Activated naive CD8-positive, alpha-beta T cell treated with anti-CD3 and anti-CD28 coated beads, Interleukin-2, amount 50 U/mL, for 24 hours (primary cell): ENCODE measurements around the gene SLC7A1.

Experiments used
- ATAC-seq: fragments of 150-1000 bp; cut with Tn5 transposase; one replicate; pipeline ENCODE4 v1.10.0; 2021
- DNase-seq: peaks from one replicate; pipeline ENCODE4 v3.0.0; 2021
- H3K27ac Mint-ChIP-seq: one replicate; pipeline ENCODE4 v1.8.0; 2021; ENCODE audit warnings: mild to moderate bottlenecking, mixed read lengths
- H3K27me3 Mint-ChIP-seq: one replicate; pipeline ENCODE4 v1.8.0; 2021; ENCODE audit warnings: mixed read lengths
- H3K36me3 Mint-ChIP-seq: one replicate; pipeline ENCODE4 v1.8.0; 2021; ENCODE audit warnings: low read depth, mixed read lengths
- H3K4me1 Mint-ChIP-seq: one replicate; pipeline ENCODE4 v1.8.0; 2021; ENCODE audit warnings: mixed read lengths
- H3K4me3 Mint-ChIP-seq: one replicate; pipeline ENCODE4 v1.8.0; 2021; ENCODE audit warnings: mild to moderate bottlenecking, moderate library complexity, mixed read lengths
- H3K9me3 Mint-ChIP-seq: one replicate; pipeline ENCODE4 v1.8.0; 2021; ENCODE audit warnings: mixed read lengths

Gene SLC7A1

DNA sequence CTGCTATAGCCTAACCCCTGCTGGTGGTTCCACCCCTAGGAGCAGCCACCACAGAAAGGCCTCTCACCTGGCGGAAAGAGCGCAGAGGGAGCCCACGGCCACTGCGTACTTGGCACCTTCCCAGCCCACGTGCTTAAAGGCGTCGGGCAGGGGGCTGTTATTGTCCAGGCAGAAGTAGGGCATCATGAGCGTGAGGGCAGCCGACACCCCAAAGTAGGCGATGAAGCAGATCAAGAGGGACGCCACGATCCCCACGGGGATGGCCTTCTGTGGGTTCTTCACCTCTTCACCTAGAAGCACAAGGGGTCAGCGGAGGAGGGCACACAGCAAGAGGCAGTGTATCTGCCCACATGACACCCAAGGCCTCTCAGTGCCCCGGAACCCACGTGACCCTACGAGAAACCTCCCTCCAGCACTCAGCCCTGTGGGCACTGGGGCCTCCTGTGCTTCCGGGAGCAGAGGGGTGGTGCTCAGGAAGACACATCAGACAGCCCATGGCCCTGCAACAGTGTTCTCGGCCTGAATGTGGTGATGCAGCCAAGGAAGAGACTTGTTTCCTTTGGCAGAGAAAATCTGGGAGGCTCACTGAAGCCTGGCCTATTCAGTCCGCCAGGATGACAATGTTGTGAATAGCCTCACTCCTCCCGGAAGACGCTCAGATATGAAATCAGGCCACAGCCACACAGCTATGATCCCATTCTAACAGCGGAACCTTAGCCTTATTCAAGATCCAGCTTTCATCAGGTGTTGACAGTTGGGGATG, 72.1 kb downstream of the SLC7A1 start:
- Mint-ChIP-seq H3K27ac (no peak overlapping the region), H3K36me3 (peaks cover 62% of the 10 kb centered on the region), H3K4me3 (no peak overlapping the region), H3K27me3 (no peaks in the 10 kb centered on the region), H3K4me1 (no peaks in the 10 kb centered on the region), H3K9me3 (no peaks in the 10 kb centered on the region)
- no peak for DNase-seq
- ATAC-seq: no peak

DNA sequence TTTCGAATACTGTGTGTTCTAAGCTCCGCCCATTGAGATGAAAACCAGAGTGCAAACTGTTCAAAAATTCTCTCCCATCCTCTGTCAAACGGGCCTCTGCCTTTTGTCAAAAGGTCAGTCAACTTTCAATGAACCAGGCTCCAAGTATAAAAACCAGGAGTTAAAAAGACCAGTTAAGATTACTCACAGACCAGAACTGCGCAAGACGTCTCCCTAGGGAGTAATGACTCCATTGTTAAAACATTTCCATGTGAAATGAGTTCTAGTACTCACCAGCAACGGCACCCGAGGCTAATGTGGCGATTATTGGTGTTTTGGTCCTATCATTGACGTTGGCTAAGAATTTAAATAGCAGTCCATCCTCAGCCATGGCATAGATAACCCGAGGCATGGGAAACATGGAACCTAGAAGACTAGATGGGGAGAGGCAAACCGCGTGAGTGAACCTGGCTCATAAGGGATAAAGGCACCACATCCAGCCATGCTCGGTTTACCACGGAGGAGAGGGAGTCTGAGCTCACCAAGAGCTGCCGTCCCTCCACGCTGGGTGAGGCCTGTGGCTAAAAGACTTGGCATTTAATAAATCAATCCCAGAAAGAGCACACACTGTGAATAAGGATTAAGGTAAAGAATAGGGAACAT, 73.3 kb downstream of the SLC7A1 start:
- ATAC-seq (no peak), DNase-seq (no peak)
- Mint-ChIP-seq H3K4me3 (no peak overlapping the region), H3K4me1 (no peaks in the 10 kb centered on the region), H3K36me3 (peaks cover 58% of the 10 kb centered on the region), H3K9me3 (no peaks in the 10 kb centered on the region), H3K27me3 (no peaks in the 10 kb centered on the region), H3K27ac (no peak overlapping the region)

DNA sequence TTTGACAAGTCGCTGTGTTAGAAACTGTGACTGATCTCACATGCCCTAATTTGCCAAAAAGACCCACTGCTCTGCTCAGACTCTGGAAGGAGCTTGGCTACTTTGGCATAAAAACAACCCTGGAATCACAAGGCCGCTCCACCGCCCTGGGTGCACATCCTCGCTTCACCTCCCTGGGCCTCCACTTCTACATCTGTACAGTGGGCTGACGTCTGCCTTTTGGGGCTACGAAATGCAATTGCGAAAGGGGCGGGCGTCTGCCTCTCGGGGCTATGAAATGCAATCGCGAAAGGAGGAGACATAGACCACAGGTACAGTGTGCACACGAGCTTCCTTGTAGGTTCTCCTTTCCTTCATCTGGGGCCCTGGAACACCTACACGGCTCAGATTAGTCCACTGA, 74.2 kb downstream of the SLC7A1 start:
- DNase-seq: no peak
- no peaks in the 10 kb centered on the region for H3K4me1 Mint-ChIP-seq
- H3K4me3 Mint-ChIP-seq: no peak overlapping the region
- no peaks in the 10 kb centered on the region for H3K27me3 Mint-ChIP-seq
- no peaks in the 10 kb centered on the region for H3K9me3 Mint-ChIP-seq
- H3K27ac Mint-ChIP-seq: no peak overlapping the region
- ATAC-seq: no peak
- peaks cover 54% of the 10 kb centered on the region for H3K36me3 Mint-ChIP-seq

DNA sequence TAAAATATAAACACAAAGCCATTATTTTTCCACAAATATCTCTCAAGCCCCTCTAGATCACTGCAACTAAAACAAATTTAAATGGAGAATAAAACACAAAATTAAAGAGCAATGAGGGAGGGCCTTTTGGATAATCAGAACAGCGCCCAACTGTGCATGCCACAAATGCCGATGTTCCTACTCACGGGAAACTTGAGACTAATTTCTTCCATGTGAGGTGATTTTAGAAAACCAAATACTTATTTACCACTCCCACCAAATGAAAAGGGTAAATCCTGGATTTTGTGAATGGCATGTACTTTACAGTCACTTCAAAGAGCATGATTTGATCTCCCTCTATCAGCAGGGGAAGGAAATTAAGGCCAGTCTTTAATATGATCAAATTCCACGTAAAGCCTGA, 74.8 kb downstream of the SLC7A1 start:
- Mint-ChIP-seq H3K4me3 (no peak overlapping the region), H3K36me3 (peaks cover 60% of the 10 kb centered on the region), H3K27me3 (no peaks in the 10 kb centered on the region), H3K27ac (no peak overlapping the region), H3K9me3 (no peaks in the 10 kb centered on the region), H3K4me1 (no peaks in the 10 kb centered on the region)
- ATAC-seq: no peak
- no peak for DNase-seq

DNA sequence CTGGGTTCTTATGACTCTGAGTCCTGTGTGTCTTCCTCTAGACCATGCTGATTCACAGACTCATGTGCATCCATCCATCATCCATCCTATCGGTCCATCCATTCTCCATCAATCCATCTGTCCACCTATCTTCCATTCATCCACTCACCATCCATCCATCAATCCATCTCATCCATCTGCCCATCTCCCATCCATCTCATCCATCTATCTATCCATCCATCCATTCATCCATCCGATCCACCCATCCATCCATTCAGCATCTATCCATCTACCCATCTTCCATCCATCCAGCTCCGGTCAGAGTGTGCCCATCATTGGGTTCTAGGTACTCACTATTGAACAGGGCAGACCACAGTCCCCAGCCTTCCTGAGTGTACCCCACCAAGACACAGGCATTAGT, 75.6 kb downstream of the SLC7A1 start:
- Mint-ChIP-seq H3K4me3 (no peak overlapping the region), H3K27ac (peak overlapping the region; percentile 46), H3K36me3 (peaks cover 57% of the 10 kb centered on the region), H3K9me3 (no peaks in the 10 kb centered on the region), H3K4me1 (no peaks in the 10 kb centered on the region), H3K27me3 (no peaks in the 10 kb centered on the region)
- ATAC-seq: no peak
- no peak for DNase-seq

DNA sequence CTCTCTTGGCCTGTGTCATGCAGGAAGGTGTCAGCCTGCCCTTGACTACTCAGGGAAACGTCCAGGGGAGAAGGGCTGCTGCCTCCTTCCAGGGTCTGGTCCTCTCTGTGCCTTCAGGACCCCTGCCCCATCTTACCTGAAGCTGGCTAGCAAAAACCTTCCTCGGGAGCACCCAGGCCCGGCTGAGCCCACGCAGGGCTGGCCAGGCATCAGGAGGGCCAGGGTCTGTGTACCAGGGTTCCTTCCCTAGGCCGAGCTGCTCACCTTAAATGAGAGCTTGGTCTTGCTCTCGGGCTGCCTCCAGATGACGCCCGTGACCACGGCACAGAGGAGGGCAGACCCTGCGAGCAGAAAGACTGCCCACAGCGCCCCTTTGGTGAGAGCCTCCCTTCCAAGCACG, 78.6 kb downstream of the SLC7A1 start:
- no peak for ATAC-seq
- H3K27ac Mint-ChIP-seq: no peak overlapping the region
- H3K4me3 Mint-ChIP-seq: no peak overlapping the region
- H3K27me3 Mint-ChIP-seq: no peaks in the 10 kb centered on the region
- peaks cover 2% of the 10 kb centered on the region for H3K4me1 Mint-ChIP-seq
- no peak for DNase-seq
- peaks cover 49% of the 10 kb centered on the region for H3K36me3 Mint-ChIP-seq
- no peaks in the 10 kb centered on the region for H3K9me3 Mint-ChIP-seq

DNA sequence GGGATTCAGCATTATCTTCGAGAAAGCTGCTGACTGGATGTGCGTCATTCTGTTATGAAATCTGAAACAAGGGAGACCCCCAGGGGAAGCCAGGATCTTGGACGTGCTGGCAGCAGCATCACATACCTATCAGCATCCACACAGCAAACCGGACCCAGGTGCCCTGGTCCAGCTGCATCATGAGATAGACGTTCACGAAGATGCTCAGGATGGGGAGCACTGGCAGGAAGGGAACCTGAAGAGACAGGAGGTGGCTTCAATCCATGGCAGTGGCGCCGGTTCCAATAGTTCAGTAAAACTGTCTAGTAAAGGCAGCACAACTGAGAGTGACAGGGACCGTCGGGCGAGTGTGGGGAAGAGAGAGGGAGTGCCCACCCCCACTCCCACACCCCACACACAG, 79.5 kb downstream of the SLC7A1 start:
- H3K4me1 Mint-ChIP-seq: peaks cover 2% of the 10 kb centered on the region
- H3K36me3 Mint-ChIP-seq: peaks cover 43% of the 10 kb centered on the region
- ATAC-seq: no peak
- DNase-seq: no peak
- H3K27me3 Mint-ChIP-seq: no peaks in the 10 kb centered on the region
- H3K9me3 Mint-ChIP-seq: no peaks in the 10 kb centered on the region
- H3K4me3 Mint-ChIP-seq: no peak overlapping the region
- H3K27ac Mint-ChIP-seq: no peak overlapping the region

DNA sequence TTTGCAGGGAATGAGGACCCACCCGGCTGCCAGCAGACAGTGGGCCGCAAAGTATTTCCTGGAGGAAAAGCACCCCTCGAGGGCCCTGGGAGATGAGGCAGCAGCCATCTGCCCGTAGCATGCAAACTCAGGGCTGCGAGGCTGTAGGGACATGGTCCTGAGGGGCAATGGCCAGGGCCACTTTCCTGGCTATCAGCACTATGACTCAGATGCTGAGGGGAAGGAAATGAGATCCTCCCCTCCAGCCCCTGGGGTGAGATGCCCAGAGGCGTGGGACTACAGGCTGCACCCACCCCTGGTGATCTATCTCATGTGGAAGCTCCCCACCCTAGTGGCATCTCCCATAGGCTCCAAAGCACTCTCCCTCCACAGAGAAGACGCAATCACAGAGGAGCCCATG, 80.1 kb downstream of the SLC7A1 start:
- H3K4me1 Mint-ChIP-seq: peaks cover 2% of the 10 kb centered on the region
- no peak for DNase-seq
- no peaks in the 10 kb centered on the region for H3K27me3 Mint-ChIP-seq
- no peak overlapping the region for H3K4me3 Mint-ChIP-seq
- ATAC-seq: no peak
- H3K36me3 Mint-ChIP-seq: peaks cover 41% of the 10 kb centered on the region
- H3K9me3 Mint-ChIP-seq: no peaks in the 10 kb centered on the region
- H3K27ac Mint-ChIP-seq: no peak overlapping the region

DNA sequence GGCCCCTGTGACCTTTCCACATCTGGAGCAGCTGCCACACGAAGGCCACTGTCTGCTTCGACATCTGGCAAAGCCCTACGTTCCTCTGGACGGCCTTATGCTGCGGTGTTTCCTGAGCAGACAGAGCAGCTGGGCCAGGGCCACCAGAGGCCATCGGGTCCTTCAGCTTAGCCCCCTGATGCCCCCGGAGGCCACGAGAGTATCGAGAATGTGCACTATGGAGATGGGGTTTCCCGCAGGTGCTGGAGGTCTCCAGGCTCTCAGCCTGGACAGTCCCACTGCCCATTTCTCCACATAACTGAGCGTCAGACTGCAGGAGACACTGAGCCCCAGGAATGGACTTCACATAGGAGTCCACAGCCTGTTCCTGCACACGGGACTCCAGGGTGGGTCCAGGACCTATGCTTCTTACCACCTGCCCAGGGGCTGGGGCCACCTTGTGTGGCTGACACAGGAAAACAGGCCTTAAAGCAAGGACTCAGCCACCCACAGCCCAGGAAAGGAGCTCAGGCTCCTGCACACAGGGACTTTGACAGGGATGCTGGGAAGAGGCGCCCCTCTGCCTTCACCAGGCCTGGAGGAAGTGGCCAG, 80.7 kb downstream of the SLC7A1 start:
- no peak overlapping the region for H3K4me3 Mint-ChIP-seq
- ATAC-seq: no peak
- H3K9me3 Mint-ChIP-seq: no peaks in the 10 kb centered on the region
- peaks cover 35% of the 10 kb centered on the region for H3K36me3 Mint-ChIP-seq
- no peak for DNase-seq
- no peaks in the 10 kb centered on the region for H3K27me3 Mint-ChIP-seq
- peaks cover 2% of the 10 kb centered on the region for H3K4me1 Mint-ChIP-seq
- no peak overlapping the region for H3K27ac Mint-ChIP-seq

DNA sequence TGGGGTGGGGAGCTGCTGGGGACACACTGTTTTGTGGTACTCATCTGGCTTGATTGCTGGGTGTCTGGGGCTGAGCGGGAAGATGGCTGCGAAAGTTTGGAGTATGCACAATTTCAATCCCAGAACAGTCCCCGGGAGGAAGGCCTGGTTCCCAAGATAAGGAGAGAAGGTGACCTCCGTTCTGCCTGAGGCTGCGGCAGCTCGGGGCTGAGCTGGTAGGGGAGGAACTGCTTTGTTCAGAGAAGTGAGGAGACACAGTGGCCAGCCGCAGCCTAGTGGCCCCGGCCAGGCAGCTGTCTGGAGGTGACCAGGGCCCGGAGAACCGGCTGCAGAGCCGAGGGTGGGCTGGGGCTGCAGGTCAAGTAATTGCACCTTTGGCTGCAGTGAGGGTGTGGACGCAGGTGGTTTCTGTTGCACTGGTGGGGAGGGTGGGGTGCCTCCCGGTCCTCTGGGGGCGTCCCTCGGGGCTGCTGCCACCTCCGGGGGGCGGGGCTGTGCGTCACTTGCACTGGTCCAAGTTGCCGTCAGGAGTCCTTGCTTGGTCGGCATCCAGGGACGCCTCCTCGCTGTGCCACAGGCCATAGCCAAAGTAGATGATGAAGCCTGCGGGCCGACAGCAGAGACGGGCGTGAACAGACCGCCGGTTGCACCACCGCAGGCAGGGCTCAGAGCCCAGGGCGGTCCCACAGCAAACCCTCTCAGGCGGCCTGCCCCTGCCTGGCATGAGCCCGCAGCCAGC, 81.3 kb downstream of the SLC7A1 start:
- DNase-seq: no peak
- Mint-ChIP-seq H3K27ac (no peak overlapping the region), H3K9me3 (no peaks in the 10 kb centered on the region), H3K4me3 (no peak overlapping the region), H3K27me3 (no peaks in the 10 kb centered on the region), H3K36me3 (peaks cover 35% of the 10 kb centered on the region), H3K4me1 (peaks cover 2% of the 10 kb centered on the region)
- ATAC-seq: no peak

DNA sequence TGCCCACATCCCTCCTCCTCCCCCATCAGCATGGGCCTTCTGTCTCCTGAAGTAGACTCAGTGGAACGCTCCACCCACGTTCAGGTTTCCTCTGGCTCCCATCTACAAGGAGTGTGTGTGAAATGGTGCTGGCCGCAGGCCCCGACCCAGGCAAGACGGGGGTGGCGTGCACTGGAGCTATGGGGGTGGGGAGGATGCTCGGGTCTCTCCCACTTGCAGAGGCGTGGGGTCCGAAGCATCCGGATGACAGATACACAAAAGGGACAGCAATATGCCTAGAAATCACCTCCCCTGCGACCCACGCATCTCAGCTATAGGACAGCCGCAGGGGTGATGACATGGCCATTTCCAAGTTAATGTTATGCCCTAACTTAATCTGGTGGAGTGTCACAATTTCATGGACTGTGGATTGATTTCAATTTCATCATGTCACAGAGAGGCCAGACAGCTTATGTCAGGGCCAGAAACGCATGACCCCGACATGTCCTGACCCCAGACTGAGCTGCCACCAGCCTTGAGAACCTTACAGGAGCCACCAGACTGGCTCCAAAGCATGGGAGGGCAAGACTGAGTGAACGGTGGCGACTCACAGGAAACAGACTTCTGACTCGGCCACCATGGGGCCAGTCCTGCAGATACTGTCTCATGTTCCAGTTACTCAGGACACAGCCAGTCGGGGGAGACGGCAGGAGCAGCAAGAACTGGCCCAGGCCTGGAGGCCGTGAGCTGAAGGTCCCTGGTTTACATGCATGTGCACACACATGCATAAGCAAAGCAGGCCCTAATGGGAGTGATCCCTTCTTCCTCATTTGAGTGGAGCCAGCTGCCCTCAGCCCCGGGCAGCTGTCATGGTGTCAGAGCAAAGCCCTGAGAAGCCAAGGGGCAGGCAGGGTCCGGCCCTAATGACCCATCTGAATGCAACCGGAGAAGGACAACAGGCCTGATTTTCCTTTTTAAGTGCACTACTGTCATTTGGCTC, 82.2 kb downstream of the SLC7A1 start:
- no peak for DNase-seq
- ATAC-seq: no peak
- no peak overlapping the region for H3K4me3 Mint-ChIP-seq
- H3K36me3 Mint-ChIP-seq: peaks cover 31% of the 10 kb centered on the region
- H3K27me3 Mint-ChIP-seq: no peaks in the 10 kb centered on the region
- H3K27ac Mint-ChIP-seq: no peak overlapping the region
- peaks cover 2% of the 10 kb centered on the region for H3K4me1 Mint-ChIP-seq
- no peaks in the 10 kb centered on the region for H3K9me3 Mint-ChIP-seq

DNA sequence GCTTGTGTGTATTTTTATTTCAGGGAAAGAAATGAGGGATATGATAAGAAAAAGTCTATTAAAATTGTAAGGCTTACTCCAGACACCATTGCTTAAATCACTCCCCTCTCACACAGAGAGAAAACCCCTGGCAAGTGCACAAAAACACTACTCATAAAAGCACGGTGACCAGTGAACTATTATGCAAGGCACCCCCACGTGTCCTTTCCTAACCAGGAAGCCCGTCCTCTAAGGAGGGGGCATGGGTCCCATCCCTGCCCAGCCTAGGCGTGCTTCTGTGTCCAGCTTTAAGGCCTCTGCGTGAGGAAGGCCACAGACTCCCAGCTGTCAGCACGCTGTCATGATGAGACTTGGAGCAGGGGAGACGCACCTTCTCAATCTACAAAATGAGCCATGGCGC, 83.5 kb downstream of the SLC7A1 start:
- Mint-ChIP-seq H3K4me3 (no peak overlapping the region), H3K4me1 (peaks cover 2% of the 10 kb centered on the region), H3K27me3 (no peaks in the 10 kb centered on the region), H3K27ac (peak overlapping the region; percentile 45), H3K9me3 (no peaks in the 10 kb centered on the region), H3K36me3 (peaks cover 24% of the 10 kb centered on the region)
- ATAC-seq (no peak), DNase-seq (no peak)

DNA sequence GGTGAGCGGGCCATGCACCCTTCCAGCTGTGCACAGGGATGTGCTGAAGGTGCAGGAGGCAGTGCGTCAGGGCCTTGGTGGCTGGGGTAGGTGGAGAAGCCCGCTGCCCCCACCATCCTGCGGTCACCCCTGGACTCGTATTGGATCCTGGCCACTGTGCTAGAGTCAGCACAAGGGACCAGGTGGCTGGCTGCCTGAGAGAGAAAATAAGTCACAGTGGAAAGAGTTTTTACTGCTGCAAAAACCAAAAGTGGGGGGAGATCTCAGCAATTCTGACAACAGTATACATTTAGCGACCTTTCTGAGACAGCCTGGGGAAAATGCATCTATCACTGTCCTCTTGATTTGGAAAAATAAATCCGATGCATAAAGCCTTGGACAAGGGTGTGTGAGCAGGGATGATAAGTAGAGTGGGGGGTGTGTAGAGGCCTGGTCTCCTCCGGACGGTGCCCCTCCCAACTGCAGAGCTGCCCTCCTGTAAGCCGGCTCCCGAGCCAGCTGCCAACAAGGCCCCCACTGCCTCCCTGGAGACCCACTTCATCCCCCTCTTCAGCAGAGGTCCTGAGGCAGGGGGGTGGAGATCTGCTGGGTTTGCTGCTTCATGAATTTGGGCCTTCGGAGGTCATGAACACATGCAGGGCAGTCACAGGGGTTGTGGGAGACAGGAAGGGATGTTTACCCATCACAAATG, 84.2 kb downstream of the SLC7A1 start:
- no peak for DNase-seq
- no peak for ATAC-seq
- no peak overlapping the region for H3K4me3 Mint-ChIP-seq
- H3K4me1 Mint-ChIP-seq: peaks cover 2% of the 10 kb centered on the region
- H3K9me3 Mint-ChIP-seq: no peaks in the 10 kb centered on the region
- H3K36me3 Mint-ChIP-seq: peaks cover 20% of the 10 kb centered on the region
- no peak overlapping the region for H3K27ac Mint-ChIP-seq
- peaks cover 1% of the 10 kb centered on the region for H3K27me3 Mint-ChIP-seq
